ENCODE results near the gene RNU1-1. TPM values are rescaled to one million over a fixed set of nuclear protein-coding genes. Genes with fewer than 3 reads are reported as not detected.
"Not testable (repeated sequence)": the region's sequence is repeated elsewhere in the genome, so short reads cannot be mapped to it uniquely, and the experiment has no call there.

RNU1-1 gene
- polyA plus RNA-seq, 1 of the 3 experiments (the other 2 are of a cell fraction) = not detected

DNA sequence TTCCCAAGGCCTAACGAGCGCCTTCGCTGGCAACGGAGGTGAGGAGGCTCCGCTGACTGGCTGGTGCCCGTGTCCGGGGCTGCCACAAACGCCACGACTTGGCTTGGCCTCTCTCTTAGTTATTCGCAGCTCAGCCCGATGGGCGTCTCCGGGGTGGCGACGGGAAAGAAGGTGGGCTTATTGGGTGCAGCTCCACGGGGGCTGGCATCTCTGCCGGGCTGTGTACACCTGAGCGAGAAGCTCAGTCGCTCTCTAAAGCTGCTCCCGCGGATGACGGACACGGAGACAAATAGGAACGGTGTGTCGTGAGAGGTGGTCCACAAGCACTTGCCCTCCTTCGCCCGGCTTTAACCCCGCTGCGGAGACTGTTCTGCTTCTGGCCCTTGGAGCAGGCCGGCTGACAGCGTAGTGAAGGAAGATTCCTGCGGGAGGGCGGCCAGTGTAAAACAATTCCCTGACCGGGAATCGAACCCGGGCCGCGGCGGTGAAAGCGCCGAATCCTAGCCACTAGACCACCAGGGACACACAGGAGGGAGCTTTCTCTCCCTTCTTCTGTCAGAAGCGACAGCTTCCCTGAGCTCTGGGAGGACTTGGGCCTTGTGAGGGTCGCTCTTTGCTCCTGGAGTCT lies 20.9 kb upstream of the RNU1-1 start:
- H3K36me3 ChIP-seq (replicated peaks in 1 of 2; ENCODE audit: control insufficient read depth in 1 of 2, insufficient read depth in 2 of 2, low read length in 1 of 2); H3K9me2 ChIP-seq; H3F3A ChIP-seq (replicated peaks; ENCODE audit: insufficient read depth); CTCF ChIA-PET; H3K4me1 ChIP-seq (ENCODE audit: control insufficient read depth in 1 of 2, insufficient read depth in 2 of 2, low read depth in 1 of 2, low read length in 1 of 2); H3K4me2 ChIP-seq; H2AFZ ChIP-seq (ENCODE audit: low read depth); H4K20me1 ChIP-seq (ENCODE audit: insufficient read depth); H3K9ac ChIP-seq; POLR2A ChIA-PET; H3K79me2 ChIP-seq (ENCODE audit: insufficient read depth); DNase-seq; H3K27ac ChIP-seq (ENCODE audit: low read depth in 2 of 2, low read length in 1 of 2); H3K9me3 ChIP-seq; H3K4me3 ChIP-seq (ENCODE audit: low read depth in 2 of 2, low read length in 1 of 2); H3K27me3 ChIP-seq (ENCODE audit: insufficient read depth): not testable (repeated sequence)
- WGBS (ENCODE audit: low lambda C conversion rate) = 78% methylated on average over 24 of the region's 43 CpGs

- H3K27me3 ChIP-seq (ENCODE audit: insufficient read depth); H4K20me1 ChIP-seq (ENCODE audit: insufficient read depth); H3K36me3 ChIP-seq (replicated peaks in 1 of 2; ENCODE audit: control insufficient read depth in 1 of 2, insufficient read depth in 2 of 2, low read length in 1 of 2); H3K79me2 ChIP-seq (ENCODE audit: insufficient read depth); H3K27ac ChIP-seq (ENCODE audit: low read depth in 2 of 2, low read length in 1 of 2); H3F3A ChIP-seq (replicated peaks; ENCODE audit: insufficient read depth); H2AFZ ChIP-seq (ENCODE audit: low read depth); H3K9me2 ChIP-seq; CTCF ChIA-PET; H3K4me1 ChIP-seq (ENCODE audit: control insufficient read depth in 1 of 2, insufficient read depth in 2 of 2, low read depth in 1 of 2, low read length in 1 of 2); H3K4me3 ChIP-seq (ENCODE audit: low read depth in 2 of 2, low read length in 1 of 2); H3K4me2 ChIP-seq; H3K9me3 ChIP-seq; DNase-seq; H3K9ac ChIP-seq; POLR2A ChIA-PET: not testable (repeated sequence)
- WGBS (ENCODE audit: low lambda C conversion rate) = 67% methylated on average over 36 of the region's 44 CpGs
Measured at GRCh38 chr1:16534239-16534828, 20.2 kb upstream of the RNU1-1 start.

DNA sequence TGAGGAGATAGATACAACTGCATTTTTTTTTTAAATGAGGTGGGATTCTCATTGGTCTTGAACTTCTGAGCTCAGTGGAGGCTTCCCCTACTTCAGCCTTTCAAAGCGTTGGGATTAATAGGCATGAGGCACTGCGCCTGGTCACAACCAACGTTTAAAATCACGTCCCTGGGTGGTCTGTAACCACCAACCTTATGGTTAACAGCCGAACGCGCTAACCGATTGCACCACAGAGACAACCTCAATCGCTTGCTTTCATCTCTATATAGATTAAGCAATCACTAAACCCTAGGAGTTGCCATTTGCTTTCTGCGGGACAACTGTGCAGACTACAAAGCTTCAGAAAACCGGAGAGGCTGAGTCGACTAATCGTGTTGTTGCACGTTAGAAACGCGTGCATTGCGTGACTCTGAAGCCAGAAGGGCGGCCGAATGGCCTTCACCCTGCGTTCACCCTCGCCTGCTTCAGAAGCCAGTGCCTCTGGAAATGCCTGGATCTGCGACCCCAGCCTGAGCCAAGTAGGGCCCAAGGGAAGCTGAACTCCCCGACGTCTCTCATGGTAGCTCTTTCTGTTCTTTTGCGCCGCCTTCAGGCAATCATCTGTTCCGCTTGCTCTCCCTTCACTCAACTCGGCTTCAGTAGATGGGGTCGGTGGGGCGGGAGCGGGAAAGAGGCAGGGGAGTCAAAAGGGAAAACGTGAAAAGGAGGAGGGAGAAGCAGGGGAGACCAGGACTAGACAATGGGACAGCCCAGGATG lies 18.3 kb upstream of the RNU1-1 start:
- WGBS (ENCODE audit: low lambda C conversion rate) = 73% methylated on average over 24 of the region's 32 CpGs
- H3K4me3 ChIP-seq (ENCODE audit: low read depth in 2 of 2, low read length in 1 of 2); H3K36me3 ChIP-seq (replicated peaks in 1 of 2; ENCODE audit: control insufficient read depth in 1 of 2, insufficient read depth in 2 of 2, low read length in 1 of 2); H3K9ac ChIP-seq; CTCF ChIA-PET; H3K4me2 ChIP-seq; H3K9me3 ChIP-seq; H4K20me1 ChIP-seq (ENCODE audit: insufficient read depth); H3K27ac ChIP-seq (ENCODE audit: low read depth in 2 of 2, low read length in 1 of 2); DNase-seq; POLR2A ChIA-PET; H3F3A ChIP-seq (replicated peaks; ENCODE audit: insufficient read depth); H3K9me2 ChIP-seq; H3K79me2 ChIP-seq (ENCODE audit: insufficient read depth); H3K4me1 ChIP-seq (ENCODE audit: control insufficient read depth in 1 of 2, insufficient read depth in 2 of 2, low read depth in 1 of 2, low read length in 1 of 2); H3K27me3 ChIP-seq (ENCODE audit: insufficient read depth); H2AFZ ChIP-seq (ENCODE audit: low read depth): not testable (repeated sequence)

- H3K27me3 ChIP-seq (ENCODE audit: insufficient read depth); H3K4me2 ChIP-seq; H2AFZ ChIP-seq (ENCODE audit: low read depth); CTCF ChIA-PET; H3K9me3 ChIP-seq; H3K27ac ChIP-seq (ENCODE audit: low read depth in 2 of 2, low read length in 1 of 2); H3K9me2 ChIP-seq; H4K20me1 ChIP-seq (ENCODE audit: insufficient read depth); H3K4me1 ChIP-seq (ENCODE audit: control insufficient read depth in 1 of 2, insufficient read depth in 2 of 2, low read depth in 1 of 2, low read length in 1 of 2); H3K79me2 ChIP-seq (ENCODE audit: insufficient read depth); DNase-seq; POLR2A ChIA-PET; H3F3A ChIP-seq (replicated peaks; ENCODE audit: insufficient read depth); H3K9ac ChIP-seq; H3K4me3 ChIP-seq (ENCODE audit: low read depth in 2 of 2, low read length in 1 of 2); H3K36me3 ChIP-seq (replicated peaks in 1 of 2; ENCODE audit: control insufficient read depth in 1 of 2, insufficient read depth in 2 of 2, low read length in 1 of 2): not testable (repeated sequence)
- WGBS (ENCODE audit: low lambda C conversion rate) = 45% methylated on average over 3 of the region's 3 CpGs
Measured at GRCh38 chr1:16528338-16528737, 14.3 kb upstream of the RNU1-1 start.

- H3K4me1 ChIP-seq (ENCODE audit: control insufficient read depth in 1 of 2, insufficient read depth in 2 of 2, low read depth in 1 of 2, low read length in 1 of 2); H3K9me3 ChIP-seq; DNase-seq; H3K4me3 ChIP-seq (ENCODE audit: low read depth in 2 of 2, low read length in 1 of 2); POLR2A ChIA-PET; H4K20me1 ChIP-seq (ENCODE audit: insufficient read depth); H3K36me3 ChIP-seq (replicated peaks in 1 of 2; ENCODE audit: control insufficient read depth in 1 of 2, insufficient read depth in 2 of 2, low read length in 1 of 2); H3K4me2 ChIP-seq; H3K9ac ChIP-seq; H3K79me2 ChIP-seq (ENCODE audit: insufficient read depth); CTCF ChIA-PET; H3K27ac ChIP-seq (ENCODE audit: low read depth in 2 of 2, low read length in 1 of 2); H3F3A ChIP-seq (replicated peaks; ENCODE audit: insufficient read depth); H3K9me2 ChIP-seq; H3K27me3 ChIP-seq (ENCODE audit: insufficient read depth); H2AFZ ChIP-seq (ENCODE audit: low read depth): not testable (repeated sequence)
Measured at GRCh38 chr1:16525769-16526168, 11.7 kb upstream of the RNU1-1 start.

DNA sequence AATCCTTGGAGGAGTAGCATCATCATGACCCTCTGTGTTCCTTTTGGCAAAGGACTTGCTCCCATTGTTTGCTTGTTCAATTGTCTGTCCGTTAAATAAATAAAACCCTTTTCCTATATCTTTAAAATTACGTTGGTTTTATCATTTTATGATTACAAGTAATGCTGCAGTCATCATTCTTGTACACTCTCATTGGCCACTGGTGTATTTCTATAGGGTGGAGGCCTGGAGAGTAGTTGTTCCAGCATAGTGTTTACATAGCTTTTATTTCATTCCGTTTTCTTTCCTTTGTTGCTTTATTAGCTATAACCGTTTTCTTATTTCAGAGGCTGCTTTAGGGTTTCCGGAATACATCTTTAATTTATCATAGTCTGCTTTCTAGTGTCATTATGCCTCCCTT lies 7.6 kb upstream of the RNU1-1 start:
- H3K36me3 ChIP-seq (replicated peaks in 1 of 2; ENCODE audit: control insufficient read depth in 1 of 2, insufficient read depth in 2 of 2, low read length in 1 of 2); H3K9me3 ChIP-seq; DNase-seq; CTCF ChIA-PET; H3K79me2 ChIP-seq (ENCODE audit: insufficient read depth); H4K20me1 ChIP-seq (ENCODE audit: insufficient read depth); H3K27ac ChIP-seq (ENCODE audit: low read depth in 2 of 2, low read length in 1 of 2); H3K4me1 ChIP-seq (ENCODE audit: control insufficient read depth in 1 of 2, insufficient read depth in 2 of 2, low read depth in 1 of 2, low read length in 1 of 2); H3K27me3 ChIP-seq (ENCODE audit: insufficient read depth); H3K4me3 ChIP-seq (ENCODE audit: low read depth in 2 of 2, low read length in 1 of 2); H3K4me2 ChIP-seq; H3K9ac ChIP-seq; POLR2A ChIA-PET; H2AFZ ChIP-seq (ENCODE audit: low read depth); H3K9me2 ChIP-seq; H3F3A ChIP-seq (replicated peaks; ENCODE audit: insufficient read depth): not testable (repeated sequence)
- 44% methylated on average over 5 of the region's 5 CpGs for WGBS (ENCODE audit: low lambda C conversion rate)
